Measurements from ENCODE around the gene MPZL3.

MPZL3 gene, protein sequence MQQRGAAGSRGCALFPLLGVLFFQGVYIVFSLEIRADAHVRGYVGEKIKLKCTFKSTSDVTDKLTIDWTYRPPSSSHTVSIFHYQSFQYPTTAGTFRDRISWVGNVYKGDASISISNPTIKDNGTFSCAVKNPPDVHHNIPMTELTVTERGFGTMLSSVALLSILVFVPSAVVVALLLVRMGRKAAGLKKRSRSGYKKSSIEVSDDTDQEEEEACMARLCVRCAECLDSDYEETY

DNA sequence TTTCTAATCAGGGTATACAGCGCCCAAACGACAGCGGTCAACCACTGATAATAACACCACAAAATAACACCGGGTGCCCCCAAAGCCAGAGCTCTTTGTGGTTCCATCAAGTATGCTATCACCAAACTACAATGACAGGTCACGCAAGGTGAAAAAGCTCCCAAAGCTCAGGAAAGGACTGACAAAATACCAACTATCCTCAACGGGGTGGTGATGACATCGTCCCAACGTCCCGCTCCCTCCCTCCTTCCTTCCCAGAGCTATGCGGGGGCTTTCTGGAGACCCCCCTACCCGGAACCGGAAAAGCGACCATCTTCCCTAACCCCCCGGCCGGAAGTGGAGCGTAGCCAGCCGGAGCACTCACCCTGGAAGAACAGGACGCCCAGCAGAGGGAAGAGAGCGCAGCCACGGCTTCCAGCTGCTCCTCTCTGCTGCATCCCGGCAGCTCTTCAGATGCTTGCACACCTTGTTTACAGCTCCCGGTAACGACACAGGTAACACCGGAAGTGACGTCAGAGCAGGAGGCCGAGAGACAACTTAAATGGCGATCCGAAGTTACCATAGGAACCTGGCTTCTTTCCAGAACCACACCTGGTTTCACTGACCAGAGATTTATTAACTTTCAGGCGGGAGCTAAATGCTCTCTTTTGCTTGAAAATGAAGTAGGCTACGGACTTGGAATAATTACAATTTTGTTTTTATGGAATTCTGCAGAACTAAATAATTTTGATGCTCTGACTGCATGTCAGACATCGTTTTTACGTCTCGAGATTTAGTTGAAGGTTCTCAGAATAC, at the start of gene MPZL3:
Gene MPZL3 (minus strand): TSS at position 508 of the 795 bp plus-strand sequence. CDS start 71 bp downstream, at position 437.
- DNase-seq (ENCODE audit: low read depth): peak; percentile 56

DNA sequence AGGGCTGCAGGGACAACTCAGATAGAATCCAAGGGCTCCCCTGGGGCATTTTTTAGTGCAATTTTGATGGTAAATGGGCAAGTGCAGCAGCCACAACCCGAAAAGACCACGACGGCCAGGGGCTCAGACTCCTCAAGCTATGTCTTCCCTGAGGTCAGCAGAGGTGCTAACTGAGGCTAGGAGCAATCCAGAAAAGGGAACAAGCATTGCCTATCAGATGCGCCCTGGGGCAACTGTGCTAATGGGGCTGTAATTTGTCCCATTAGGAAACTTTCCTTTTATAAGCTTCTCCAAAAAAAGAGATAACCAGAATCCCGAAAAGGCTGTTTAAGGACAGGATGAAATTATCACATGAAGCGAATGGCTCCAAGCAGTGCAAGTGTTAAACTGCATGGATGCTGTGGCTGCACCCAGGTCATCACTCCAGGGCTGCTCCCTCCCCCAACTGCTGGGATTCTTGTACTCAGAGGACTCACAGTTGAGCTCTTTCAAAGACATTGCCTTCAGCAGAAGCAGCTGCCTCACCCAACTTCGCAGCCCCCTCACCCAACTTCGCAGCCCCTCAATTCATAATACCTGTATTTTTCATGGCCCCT, 49.5 kb upstream of the MPZL3 start:
- no peak for DNase-seq (ENCODE audit: low read depth)

DNA sequence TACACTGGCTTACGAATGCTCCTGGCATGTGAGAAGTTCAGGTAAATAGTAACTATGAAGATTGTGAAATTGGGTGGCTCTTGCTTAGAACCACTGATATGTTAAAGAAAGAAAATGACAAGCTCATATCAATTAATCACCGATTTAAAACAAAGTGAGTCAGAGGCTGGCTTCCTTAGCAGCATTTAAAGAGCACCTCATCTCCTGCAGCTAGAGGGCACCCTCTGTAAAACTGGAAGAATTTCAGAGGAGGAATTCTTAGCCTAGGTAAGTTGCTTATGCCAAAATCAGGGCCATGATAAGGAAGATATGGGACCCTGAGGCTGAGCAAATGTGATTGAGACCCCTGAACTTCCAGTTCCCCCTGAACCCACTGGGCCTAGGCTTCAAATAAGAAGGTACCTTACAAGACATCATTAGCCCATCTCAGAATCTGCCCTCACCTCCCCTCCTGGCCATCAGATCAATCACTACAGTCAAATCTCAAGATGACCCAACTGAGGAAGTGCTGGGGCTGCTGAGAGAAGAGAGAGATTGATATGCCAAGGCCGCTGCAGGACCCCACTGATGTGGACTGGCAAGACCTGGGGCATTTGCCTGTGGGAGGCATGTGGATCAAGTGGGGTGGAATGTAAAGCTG, 43.8 kb upstream of the MPZL3 start:
- DNase-seq (ENCODE audit: low read depth): peak; percentile 54

DNA sequence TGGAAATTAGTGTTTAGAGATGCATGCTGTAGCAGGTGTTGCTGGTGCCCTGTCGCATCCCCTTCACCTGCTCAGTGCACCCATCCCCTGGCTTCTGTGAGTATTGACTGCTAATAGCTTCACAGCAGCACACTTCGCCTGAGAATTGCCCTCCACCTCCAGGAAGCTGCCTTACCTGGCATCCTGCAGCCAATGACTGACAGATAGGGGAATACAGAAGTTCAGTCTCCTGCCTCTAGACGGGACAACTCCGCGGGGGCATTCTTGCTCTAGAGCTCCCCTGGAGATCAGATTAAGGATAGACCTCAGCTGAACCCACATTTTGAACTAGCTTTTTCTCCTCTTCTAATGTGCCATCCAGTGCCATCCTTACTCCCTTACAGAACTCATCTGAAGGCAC, 43.0 kb upstream of the MPZL3 start:
- no peak for DNase-seq (ENCODE audit: low read depth)

DNA sequence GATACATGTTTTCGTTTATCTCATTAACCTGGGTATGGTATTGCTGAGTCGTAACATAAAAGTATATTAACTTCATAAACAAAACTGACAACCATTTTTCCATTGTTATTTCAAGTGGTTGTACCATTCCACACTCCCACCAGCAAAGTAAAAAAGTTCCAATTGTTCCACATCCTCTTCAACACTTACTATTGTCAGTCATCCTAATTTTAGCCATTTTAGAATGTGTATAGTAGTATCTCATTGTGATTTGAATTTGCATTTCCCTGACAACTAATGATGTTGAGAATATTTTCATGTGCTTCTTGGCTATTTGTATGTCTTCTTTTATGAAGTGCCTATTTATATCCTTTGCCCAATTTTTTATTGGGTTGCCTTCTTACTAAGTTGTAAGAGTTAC, 41.9 kb upstream of the MPZL3 start:
- no peak for DNase-seq (ENCODE audit: low read depth)

DNA sequence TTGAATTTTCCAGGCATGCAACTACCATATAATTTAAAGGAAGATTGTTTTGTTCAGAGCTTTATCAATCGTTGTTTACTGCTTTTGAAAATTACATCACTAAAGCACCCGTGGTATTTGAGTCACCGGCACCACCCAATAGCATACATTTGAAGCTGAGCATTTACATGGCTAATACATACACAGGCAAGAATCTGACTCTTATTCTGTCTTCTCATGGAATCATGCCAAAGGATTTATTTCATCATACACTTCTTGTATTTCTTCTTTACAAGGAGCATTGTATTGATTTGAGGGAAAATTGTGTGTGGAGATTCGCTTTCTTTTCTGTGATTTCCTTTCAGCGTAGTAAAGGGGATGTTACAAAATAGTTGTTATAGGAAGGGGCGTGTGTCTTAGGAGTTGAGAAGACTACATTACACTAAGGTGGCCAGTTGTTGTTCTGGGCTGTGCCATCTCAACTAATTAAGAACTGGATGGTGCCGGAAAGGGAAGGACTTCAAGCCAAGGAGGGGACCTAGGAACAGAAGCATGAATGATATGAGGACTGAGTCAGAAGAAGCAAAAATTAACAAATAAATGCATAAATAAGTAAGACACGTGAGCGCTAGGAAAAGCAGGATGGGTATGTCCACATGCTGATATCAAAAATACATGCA, 39.4 kb upstream of the MPZL3 start:
- peak; percentile 34 for DNase-seq (ENCODE audit: low read depth)

DNA sequence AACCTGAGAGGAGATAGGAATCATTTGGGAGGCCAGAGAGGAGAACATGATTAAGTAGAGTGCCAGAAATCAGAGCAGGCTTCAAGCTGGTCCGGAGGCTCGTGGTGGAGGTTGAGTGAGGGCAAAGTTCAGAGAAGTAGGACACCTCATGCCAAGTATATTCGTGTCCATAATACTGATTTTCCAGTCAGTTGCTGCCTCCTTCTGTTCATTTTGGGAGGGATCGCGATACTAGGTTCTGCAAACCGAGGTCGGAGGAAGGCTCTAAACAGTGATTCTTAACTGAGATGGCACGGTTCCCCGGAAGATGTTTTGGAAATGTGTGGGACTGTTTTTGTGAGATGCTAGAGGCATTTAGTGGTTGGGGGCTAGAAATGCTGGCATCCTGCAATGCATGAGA, 38.8 kb upstream of the MPZL3 start:
- DNase-seq (ENCODE audit: low read depth): peak; percentile 19

DNA sequence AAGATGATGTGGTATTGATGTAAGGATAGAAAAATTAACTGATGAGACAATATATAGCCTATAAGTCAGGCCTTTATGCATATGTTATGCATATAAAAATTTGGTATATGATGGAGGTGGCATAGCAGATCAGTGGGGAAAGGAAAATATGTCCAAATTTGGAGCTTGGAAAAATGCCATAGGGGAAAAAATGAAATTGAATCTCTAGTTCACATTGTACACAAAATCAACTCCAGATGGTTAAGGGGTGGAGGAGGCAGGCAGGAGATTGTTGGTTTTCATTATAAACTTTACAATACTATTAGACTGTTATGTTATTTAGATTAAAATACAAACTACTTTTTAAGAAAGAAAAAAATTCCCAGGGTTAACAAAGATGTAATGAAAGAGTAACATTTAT, 37.2 kb upstream of the MPZL3 start:
- no peak for DNase-seq (ENCODE audit: low read depth)

DNA sequence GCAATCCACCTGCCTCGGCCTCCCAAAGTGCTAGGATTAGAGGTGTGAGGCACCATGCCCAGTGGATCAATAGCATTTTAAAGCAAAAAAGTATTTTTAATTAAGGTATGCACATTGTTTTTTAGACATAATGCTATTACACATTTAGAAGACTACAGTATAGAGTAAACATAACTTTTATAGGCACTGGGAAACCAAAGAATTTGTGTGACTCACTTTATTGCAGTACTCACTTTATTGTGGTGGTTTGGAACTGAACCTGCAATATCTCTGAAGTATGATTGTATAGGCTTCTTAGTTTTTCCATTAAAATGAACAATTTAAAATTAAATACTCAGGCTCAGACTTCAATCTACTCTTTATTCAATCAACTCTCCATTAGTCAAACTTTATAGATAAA, 34.8 kb upstream of the MPZL3 start:
- peak; percentile 45 for DNase-seq (ENCODE audit: low read depth)

DNA sequence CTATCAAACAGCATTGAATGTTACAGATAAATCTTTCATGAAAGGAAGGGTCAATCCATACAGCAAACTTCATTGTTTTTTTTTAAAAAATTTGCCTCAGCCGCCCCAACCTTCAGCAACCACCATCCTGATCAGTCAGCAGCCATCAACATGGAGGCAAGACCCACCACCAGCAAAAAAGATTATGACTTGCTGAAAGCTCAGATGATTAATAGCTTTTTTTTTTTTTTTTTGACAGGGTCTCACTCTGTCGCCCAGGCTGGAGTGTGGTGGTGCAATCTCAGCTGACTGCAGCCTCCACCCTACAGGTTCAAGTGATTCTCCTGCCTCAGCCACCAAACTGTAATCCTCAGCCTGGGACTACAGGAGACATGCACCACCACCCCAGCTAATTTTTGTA, 34.4 kb upstream of the MPZL3 start:
- DNase-seq (ENCODE audit: low read depth): no peak

DNA sequence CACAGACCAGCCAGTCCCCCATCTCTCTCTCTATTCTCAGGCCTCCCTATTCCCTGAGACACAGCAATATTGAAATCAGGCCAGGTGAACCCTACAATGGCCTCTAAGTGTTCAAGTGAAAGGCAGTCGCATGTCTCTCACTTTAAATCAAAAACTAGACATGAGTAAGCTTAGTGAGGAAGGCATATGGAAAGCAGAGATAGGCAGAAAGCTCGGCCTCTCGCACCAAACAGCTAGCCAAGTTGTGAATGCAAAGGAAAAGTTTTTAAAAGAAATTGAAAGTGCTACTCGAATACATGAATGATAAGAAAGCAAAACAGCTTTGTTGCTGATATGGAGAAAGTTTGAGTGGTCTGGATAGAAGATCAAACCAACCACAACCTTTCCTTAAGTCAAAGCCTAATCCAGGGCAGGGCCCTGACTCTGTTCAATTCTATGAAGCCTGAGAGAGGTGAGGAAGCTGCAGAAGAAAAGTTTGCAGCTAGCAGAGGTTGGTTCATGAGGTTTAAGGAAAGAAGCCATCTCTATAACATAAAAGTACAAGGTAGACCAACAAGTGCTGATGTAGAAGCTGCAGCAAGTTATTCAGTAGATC, 31.7 kb upstream of the MPZL3 start:
- DNase-seq (ENCODE audit: low read depth): no peak

DNA sequence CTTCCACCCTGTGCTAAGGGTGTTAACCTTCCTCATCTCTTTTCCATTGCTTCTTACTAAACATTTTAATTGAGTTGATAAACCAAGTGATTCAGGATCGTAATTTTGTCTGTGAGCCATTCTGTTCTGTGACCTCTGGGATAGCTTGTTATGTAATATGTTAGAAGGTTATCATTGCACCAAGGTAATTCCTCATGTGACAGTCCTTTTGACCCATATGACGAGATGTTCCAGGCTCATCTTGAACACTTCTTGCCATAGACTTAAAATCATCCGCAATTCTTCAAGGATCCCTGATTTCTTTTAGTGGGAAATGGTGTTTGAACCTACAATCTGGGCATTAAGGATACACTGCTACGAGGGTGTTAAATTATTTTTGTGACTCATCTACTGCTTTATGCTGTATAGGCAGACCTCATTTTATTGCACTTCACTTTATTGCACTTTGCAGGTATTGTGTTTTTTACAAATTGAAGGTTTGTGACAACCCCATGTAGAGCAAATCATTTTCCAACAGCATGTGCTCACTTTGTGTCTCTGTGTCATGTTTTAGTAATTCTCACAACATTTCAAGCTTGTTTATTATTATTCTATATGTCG, 31.0 kb upstream of the MPZL3 start:
- no peak for DNase-seq (ENCODE audit: low read depth)

DNA sequence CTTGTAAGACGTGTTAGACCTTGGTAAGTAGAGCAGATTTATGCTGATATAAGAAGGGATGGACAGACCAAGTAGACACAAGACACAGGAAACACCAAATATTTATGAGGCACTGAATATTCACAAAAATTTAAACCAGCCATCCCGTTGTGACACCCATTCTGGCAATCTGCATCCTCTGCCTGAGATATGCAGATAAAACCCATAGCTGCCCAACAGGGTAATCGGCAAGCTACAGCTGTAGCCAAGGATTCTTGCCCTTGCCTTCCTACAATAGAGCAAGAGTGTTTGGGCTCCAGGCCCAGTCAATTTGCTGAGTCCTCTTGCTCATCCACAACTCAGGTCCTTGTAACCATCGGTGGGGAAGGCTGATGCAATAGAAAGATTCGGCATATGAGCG, 30.4 kb upstream of the MPZL3 start:
- no peak for DNase-seq (ENCODE audit: low read depth)

DNA sequence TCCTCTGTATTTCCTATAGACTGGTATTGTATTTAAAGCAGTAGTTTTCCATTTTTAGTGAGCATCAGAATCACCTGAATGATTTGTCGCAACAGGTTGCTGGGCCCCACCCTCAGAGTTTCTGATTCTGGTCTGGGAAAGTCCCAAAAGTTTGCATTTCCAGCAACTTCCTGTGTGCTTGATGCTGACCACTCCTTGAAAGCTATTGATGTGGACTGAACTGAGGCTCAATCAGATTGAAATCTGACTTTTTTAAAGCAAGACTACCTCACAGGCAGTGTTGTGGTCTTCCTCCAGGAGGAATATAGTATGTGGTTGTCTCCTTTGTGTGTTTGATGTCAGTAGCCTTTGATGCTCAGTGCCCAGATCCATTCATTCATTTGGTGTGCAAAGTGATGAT, 29.1 kb upstream of the MPZL3 start:
- no peak for DNase-seq (ENCODE audit: low read depth)

DNA sequence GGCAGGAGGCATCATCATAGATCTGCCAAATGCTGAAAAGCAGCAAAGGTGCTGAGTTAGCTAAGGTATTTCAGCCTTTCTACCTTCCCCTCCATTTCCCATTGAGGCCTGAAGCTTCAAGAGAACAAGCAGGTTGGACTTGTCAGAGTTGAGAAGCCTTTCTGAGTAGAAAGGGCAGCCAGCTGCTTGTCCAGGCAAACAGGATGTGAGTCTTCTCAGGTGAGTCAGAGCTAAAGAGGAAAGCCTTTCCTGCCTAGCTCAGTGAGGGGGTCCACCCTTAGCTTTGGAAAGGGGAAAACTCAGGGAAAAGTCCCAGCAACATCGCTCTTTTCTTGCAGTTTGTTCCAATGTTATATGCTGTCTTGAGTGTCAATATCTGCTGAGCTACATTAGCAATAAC, 25.1 kb upstream of the MPZL3 start:
- peak; percentile 57 for DNase-seq (ENCODE audit: low read depth)

DNA sequence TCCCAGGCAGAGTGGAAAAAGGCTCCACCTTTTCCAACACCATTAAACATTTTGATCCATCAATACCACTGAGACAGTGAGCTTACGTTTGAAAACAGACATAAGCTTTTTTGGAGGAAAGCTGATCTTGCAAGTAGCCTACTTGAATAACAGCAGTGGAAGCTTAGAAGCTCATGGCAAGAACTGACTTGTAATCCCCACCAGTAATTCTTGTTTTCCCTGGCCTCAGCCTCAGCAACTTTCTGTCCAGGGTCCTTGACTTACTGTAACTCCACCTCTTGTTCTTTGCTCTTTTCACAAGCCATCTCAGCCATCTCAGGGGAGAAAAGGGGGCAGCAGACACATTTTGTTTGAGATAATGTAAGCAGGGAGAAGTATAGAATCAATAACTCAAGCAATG, 24.3 kb upstream of the MPZL3 start:
- no peak for DNase-seq (ENCODE audit: low read depth)

DNA sequence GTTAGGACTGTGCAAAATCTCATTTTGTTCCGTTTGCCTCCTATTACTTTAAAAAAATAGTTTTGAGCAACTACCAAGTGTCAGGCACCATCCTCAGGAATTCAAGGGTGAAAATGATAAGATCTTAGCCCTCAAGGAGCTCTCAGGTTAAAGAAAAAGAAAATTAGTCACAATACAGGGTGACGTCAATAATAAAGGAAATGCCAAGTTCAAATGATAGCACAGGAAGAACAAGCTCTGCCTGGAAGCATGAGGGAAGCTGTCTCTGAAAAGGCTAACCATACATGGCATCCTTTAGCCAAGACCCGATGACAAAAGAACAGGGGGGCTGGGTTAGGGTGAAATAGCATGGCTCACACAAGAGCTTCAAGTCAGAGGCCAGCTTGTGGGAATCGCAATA, 23.0 kb upstream of the MPZL3 start:
- DNase-seq (ENCODE audit: low read depth): peak; percentile 57

DNA sequence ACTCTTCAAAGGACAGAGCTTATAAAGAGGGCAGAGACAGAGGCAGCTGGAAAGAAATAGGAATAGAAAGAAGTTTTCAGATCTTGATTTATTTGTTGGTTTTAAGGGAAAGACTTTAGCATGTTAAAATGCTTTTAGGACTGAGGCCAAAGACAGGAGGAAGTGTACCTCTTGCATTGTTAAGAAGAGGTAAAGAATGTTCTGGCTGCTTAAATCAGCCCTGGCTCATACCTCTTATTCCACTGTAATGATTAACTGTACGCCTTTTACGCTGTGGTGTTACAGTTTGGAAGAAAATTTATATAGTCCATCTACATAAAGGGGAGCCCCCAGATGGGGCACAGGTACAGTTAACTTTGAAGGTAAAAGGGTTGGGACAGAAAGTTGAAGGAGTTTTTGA, 22.0 kb upstream of the MPZL3 start:
- no peak for DNase-seq (ENCODE audit: low read depth)

DNA sequence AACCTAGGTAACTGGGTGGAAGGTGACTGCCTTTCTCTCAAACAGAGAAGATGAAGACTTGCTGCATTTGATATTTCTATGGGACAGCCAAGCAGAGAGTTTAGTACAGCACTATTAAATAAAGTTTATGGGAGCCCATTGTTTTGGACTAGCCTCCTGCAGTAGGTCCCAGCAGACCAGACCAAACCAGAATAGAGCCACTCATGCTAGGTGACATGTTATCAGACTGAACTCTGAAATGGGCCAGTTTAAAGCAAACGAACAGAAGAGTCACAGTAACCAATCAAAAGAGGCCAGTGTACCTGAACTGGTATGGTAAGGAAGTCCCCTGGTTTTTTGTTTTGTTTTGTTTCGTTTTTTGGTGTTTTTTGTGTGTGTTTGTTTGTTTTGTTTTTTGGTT, 19.8 kb upstream of the MPZL3 start:
- no peak for DNase-seq (ENCODE audit: low read depth)

DNA sequence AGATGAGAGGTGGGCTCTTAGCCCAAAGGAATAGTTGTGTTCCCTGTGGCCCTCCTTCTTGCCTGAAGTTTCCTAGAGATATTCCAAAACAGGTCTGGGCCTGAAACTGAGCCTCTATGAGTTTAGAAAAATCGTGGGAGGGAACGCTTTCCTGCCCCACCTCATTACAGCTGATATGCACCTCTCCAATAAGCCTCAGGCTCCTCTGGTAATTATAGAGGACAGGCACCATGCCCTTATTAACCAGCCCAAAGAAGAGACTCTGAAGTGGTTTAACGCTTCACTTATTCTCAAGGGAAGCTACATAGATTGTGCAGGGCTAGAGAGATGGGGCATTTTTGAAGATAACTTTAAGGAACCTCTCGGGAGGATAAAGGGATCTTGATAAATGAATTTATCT, 15.3 kb upstream of the MPZL3 start:
- DNase-seq (ENCODE audit: low read depth): no peak

DNA sequence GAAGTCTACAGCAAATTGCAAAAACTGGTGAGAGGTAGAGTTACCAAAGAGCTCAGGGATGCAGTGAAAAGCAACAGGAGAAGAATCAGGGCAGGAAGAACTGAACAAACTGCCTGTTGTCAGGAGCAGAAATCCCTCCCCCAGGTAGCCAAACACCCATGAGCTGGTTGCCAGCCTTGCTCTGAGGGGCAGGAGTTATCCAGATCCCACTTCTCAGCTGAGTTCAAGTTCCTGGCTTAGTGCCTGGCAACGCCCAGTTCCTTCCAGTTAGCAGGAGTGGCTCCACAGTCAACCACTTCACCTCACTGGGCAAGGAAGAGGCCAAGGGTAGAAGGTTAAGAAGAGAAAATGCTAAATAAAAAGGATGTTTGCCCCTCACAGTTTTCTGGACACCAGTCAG, 13.8 kb upstream of the MPZL3 start:
- DNase-seq (ENCODE audit: low read depth): no peak

Data from iris pigment epithelial cell (primary cell).